ENCODE results near the gene CHADL.

CHADL gene

GRCh38 chr22:41241133-41241676 is 474 bp upstream of the CHADL start:
- H3K9me2 ChIP-seq (replicated peaks; ENCODE audit: control insufficient read depth, low read length), result no peaks in the 10 kb centered on the region
- no peaks in the 10 kb centered on the region for H3K79me2 ChIP-seq (ENCODE audit: control insufficient read depth, low read length)
- no peak overlapping the region for H3K4me2 ChIP-seq (ENCODE audit: low read length)
- H3K36me3 ChIP-seq (ENCODE audit: control insufficient read depth, low read length), result peaks cover 10% of the 10 kb centered on the region; the same call in 1 of the 2 replicates
- TF ChIP-seq CTCF (IDR thresholded peaks at IDR 0.05; ENCODE audit: low read depth, low read length, poor library complexity, severe bottlenecking), result no peak
- TF ChIP-seq EZH2phosphoT487 (IDR thresholded peaks at IDR 0.05; ENCODE audit: borderline replicate concordance, low read length), result no peak
- H3K4me1 ChIP-seq (ENCODE audit: control insufficient read depth, low read length), result peaks cover 12% of the 10 kb centered on the region
- H3K27me3 ChIP-seq (ENCODE audit: control insufficient read depth, low read length), result peaks cover 5% of the 10 kb centered on the region
- no peak overlapping the region for H3K27ac ChIP-seq (ENCODE audit: low read depth, low read length)
- H4K20me1 ChIP-seq (ENCODE audit: control insufficient read depth, insufficient read depth, low read depth, low read length), result no peaks in the 10 kb centered on the region
- no peaks in the 10 kb centered on the region for H3K9me3 ChIP-seq (ENCODE audit: control insufficient read depth, insufficient read depth, low read length)
- no peak overlapping the region for H3K4me3 ChIP-seq (ENCODE audit: low read length)
- H3F3A ChIP-seq (ENCODE audit: control insufficient read depth, insufficient read depth), result peaks cover 10% of the 10 kb centered on the region; the same call in 1 of the 2 replicates

GRCh38 chr22:41239443-41240128 is 1.1 kb downstream of the CHADL start:
- H3K79me2 ChIP-seq (ENCODE audit: control insufficient read depth, low read length), result no peaks in the 10 kb centered on the region

GRCh38 chr22:41238570-41239442 is 1.9 kb downstream of the CHADL start:
- Histone ChIP-seq H3K9me3 (ENCODE audit: control insufficient read depth, insufficient read depth, low read length) (no peaks in the 10 kb centered on the region), H3K27ac (ENCODE audit: low read depth, low read length) (no peak overlapping the region), H3K79me2 (ENCODE audit: control insufficient read depth, low read length) (no peaks in the 10 kb centered on the region), H3F3A (ENCODE audit: control insufficient read depth, insufficient read depth) (no peaks in the 10 kb centered on the region), H3K4me3 (ENCODE audit: low read length) (no peak overlapping the region), H3K4me1 (ENCODE audit: control insufficient read depth, low read length) (peaks cover 12% of the 10 kb centered on the region), H3K27me3 (ENCODE audit: control insufficient read depth, low read length) (peaks cover 5% of the 10 kb centered on the region), H3K4me2 (ENCODE audit: low read length) (peak overlapping the region; percentile 72), H3K36me3 (ENCODE audit: control insufficient read depth, low read length) (no peaks in the 10 kb centered on the region), H3K9me2 (replicated peaks; ENCODE audit: control insufficient read depth, low read length) (no peaks in the 10 kb centered on the region), H4K20me1 (ENCODE audit: control insufficient read depth, insufficient read depth, low read depth, low read length) (no peaks in the 10 kb centered on the region)
- TF ChIP-seq EZH2phosphoT487 (IDR thresholded peaks at IDR 0.05; ENCODE audit: borderline replicate concordance, low read length) (no peak), CTCF (IDR thresholded peaks at IDR 0.05; ENCODE audit: low read depth, low read length, poor library complexity, severe bottlenecking) (no peak)

More at GRCh38 chr22:41239443-41240128, 1.1 kb downstream of the CHADL start:
- Histone ChIP-seq H3K9me3 (ENCODE audit: control insufficient read depth, insufficient read depth, low read length) (no peaks in the 10 kb centered on the region), H3K36me3 (ENCODE audit: control insufficient read depth, low read length) (no peaks in the 10 kb centered on the region), H4K20me1 (ENCODE audit: control insufficient read depth, insufficient read depth, low read depth, low read length) (no peaks in the 10 kb centered on the region), H3K9me2 (replicated peaks; ENCODE audit: control insufficient read depth, low read length) (no peaks in the 10 kb centered on the region), H3K4me1 (ENCODE audit: control insufficient read depth, low read length) (peaks cover 12% of the 10 kb centered on the region), H3K4me2 (ENCODE audit: low read length) (no peak overlapping the region), H3F3A (ENCODE audit: control insufficient read depth, insufficient read depth) (peaks cover 6% of the 10 kb centered on the region; the same call in 1 of the 2 replicates), H3K4me3 (ENCODE audit: low read length) (no peak overlapping the region), H3K27me3 (ENCODE audit: control insufficient read depth, low read length) (peaks cover 5% of the 10 kb centered on the region), H3K27ac (ENCODE audit: low read depth, low read length) (no peak overlapping the region)
- TF ChIP-seq CTCF (IDR thresholded peaks at IDR 0.05; ENCODE audit: low read depth, low read length, poor library complexity, severe bottlenecking), result no peak
- TF ChIP-seq EZH2phosphoT487 (IDR thresholded peaks at IDR 0.05; ENCODE audit: borderline replicate concordance, low read length), result no peak

All from DOHH2 (cell line).